ENCODE data around the gene BCLAF3.

Gene BCLAF3

GRCh38 chrX:19958552-19959486 is 32.0 kb downstream of the BCLAF3 start:
- DNase-seq (ENCODE audit: low read depth), result no peak
- H3K4me3 ChIP-seq (ENCODE audit: low read depth, low read length), result no peak overlapping the region
- TF ChIP-seq CTCF (IDR thresholded peaks at IDR 0.05; ENCODE audit: control insufficient read depth, extremely low read depth, insufficient read depth), result no peak

- no peak overlapping the region for H3K4me3 ChIP-seq (ENCODE audit: low read depth, low read length)
- no peak for DNase-seq (ENCODE audit: low read depth)
- TF ChIP-seq CTCF (IDR thresholded peaks at IDR 0.05; ENCODE audit: control insufficient read depth, extremely low read depth, insufficient read depth), result no peak
Measured at GRCh38 chrX:19956923-19957322, 33.9 kb downstream of the BCLAF3 start.

- TF ChIP-seq CTCF (IDR thresholded peaks at IDR 0.05; ENCODE audit: control insufficient read depth, extremely low read depth, insufficient read depth), result no peak
- H3K4me3 ChIP-seq (ENCODE audit: low read depth, low read length), result no peak overlapping the region
- no peak for DNase-seq (ENCODE audit: low read depth)
Measured at GRCh38 chrX:19956306-19956705, 34.6 kb downstream of the BCLAF3 start.

- no peak overlapping the region for H3K4me3 ChIP-seq (ENCODE audit: low read depth, low read length)
- no peak for TF ChIP-seq CTCF (IDR thresholded peaks at IDR 0.05; ENCODE audit: control insufficient read depth, extremely low read depth, insufficient read depth)
- no peak for DNase-seq (ENCODE audit: low read depth)
Measured at GRCh38 chrX:19955306-19955705, 35.6 kb downstream of the BCLAF3 start.

GRCh38 chrX:19954335-19955096 is 36.3 kb downstream of the BCLAF3 start:
- no peak for TF ChIP-seq CTCF (IDR thresholded peaks at IDR 0.05; ENCODE audit: control insufficient read depth, extremely low read depth, insufficient read depth)
- no peak overlapping the region for H3K4me3 ChIP-seq (ENCODE audit: low read depth, low read length)
- DNase-seq (ENCODE audit: low read depth), result no peak

- no peak overlapping the region for H3K4me3 ChIP-seq (ENCODE audit: low read depth, low read length)
- no peak for TF ChIP-seq CTCF (IDR thresholded peaks at IDR 0.05; ENCODE audit: control insufficient read depth, extremely low read depth, insufficient read depth)
- no peak for DNase-seq (ENCODE audit: low read depth)
Measured at GRCh38 chrX:19953145-19953544, 37.7 kb downstream of the BCLAF3 start.

All from LNCaP clone FGC (cell line).